ENCODE results near the gene RXRA. TPM values are rescaled to one million over a fixed set of nuclear protein-coding genes. Genes with fewer than 3 reads are reported as not detected.

Gene RXRA
- total and polyA plus RNA-seq, 2 donors (not counting 3 experiments of a cell fraction or from before 2014, with no cell fraction given), result 15.4 to 37.4 TPM

DNA sequence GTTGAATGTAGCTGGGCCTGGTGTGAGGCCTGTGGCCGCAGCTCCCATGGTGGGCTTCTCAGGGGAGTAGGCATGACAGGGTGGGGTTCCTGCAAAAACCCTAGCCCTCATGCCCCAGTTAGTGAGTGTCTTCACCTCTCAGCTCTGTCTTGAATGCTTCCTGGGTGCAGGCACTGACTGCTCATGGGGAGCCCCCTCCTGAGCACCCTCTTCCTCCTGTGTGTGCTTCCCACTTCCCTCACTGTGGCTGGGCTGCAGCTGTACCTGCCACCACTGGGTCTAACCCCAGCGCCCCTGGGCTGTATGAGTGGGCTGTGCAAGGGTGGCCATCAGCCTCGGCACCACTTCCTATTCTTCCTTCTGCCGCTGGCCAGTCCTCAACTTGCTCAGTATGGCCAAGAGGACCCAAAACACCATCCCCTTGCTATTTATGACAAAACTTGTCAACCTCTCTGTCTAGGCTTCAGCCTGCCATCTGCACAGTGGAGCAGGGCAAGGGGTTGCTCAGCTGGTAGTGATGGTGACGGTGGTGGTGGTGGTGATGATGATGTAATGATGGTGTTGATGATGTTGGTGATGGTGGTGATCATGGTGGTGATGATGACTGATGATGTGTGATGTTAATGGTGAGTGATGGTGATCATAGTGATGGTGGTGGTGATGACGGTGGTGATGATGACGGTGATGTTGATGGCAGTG lies 67.5 kb downstream of the RXRA start:
- Histone ChIP-seq H3K9me3 (replicated peaks; ENCODE audit: control insufficient read depth, insufficient read depth, low read length) (no peaks in the 10 kb centered on the region), H3K4me2 (ENCODE audit: insufficient read depth, low read length) (peak overlapping the region; percentile 13), H4K20me1 (replicated peaks; ENCODE audit: control insufficient read depth, extremely low read depth, insufficient read depth, low read length) (no peaks in the 10 kb centered on the region), H3K4me1 (ENCODE audit: control insufficient read depth, extremely low read depth, insufficient read depth, low read length) (peaks cover 58% of the 10 kb centered on the region), H3K27ac (ENCODE audit: insufficient read depth, low read depth, low read length) (peak overlapping the region; percentile 42), H3K9ac (replicated peaks; ENCODE audit: extremely low read depth, insufficient read depth, low read length) (no peak overlapping the region), H3K4me3 (replicated peaks in 1 of 3; ENCODE audit: insufficient read depth in 1 of 3, low read depth in 1 of 3, low read length in 3 of 3) (no peak overlapping the region), H2AFZ (ENCODE audit: low read depth, low read length) (no peak overlapping the region), H3K9me1 (replicated peaks; ENCODE audit: control insufficient read depth, extremely low read depth, insufficient read depth, low read length) (no peaks in the 10 kb centered on the region), H3K36me3 (ENCODE audit: control insufficient read depth in 2 of 2, extremely low read depth in 1 of 2, insufficient read depth in 2 of 2, low read length in 2 of 2) (no peaks in the 10 kb centered on the region), H3K79me2 (ENCODE audit: control insufficient read depth, insufficient read depth, low read length) (peaks cover 34% of the 10 kb centered on the region), H3K27me3 (ENCODE audit: control insufficient read depth in 2 of 2, insufficient read depth in 2 of 2, low read length in 2 of 2) (no peaks in the 10 kb centered on the region)
- dilution Hi-C loops (cut with MboI; ENCODE audit: extremely low pct_ligation_motif_present, low sequenced_read_pairs), result no loop called here
- BruUV-seq (replicated peaks), result no TSS peak
- TF ChIP-seq JUN (IDR thresholded peaks at IDR 0.05; ENCODE audit: borderline replicate concordance, insufficient read depth, insufficient read length, low read depth) (no peak), POLR2AphosphoS5 (IDR thresholded peaks at IDR 0.05; ENCODE audit: insufficient read depth, low read depth, low read length) (no peak), GATA2 (IDR thresholded peaks at IDR 0.05; ENCODE audit: insufficient read depth, insufficient read length, low read depth, low read length) (no peak), EZH2 (IDR thresholded peaks at IDR 0.05; ENCODE audit: borderline replicate concordance, low read depth, low read length, severe bottlenecking) (no peak), MYC (IDR thresholded peaks at IDR 0.05; ENCODE audit: low read depth, low read length) (no peak), POLR2A (IDR thresholded peaks at IDR 0.05; ENCODE audit: low read depth, low read length) (no peak), FOS (IDR thresholded peaks at IDR 0.05; ENCODE audit: borderline replicate concordance, insufficient read depth, low read length) (no peak)
- TF ChIP-seq, protein P1, sequence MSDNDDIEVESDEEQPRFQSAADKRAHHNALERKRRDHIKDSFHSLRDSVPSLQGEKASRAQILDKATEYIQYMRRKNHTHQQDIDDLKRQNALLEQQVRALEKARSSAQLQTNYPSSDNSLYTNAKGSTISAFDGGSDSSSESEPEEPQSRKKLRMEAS (IDR thresholded peaks at IDR 0.05; ENCODE audit: insufficient read depth, insufficient read length), result no peak
- TF ChIP-seq, protein P2, sequence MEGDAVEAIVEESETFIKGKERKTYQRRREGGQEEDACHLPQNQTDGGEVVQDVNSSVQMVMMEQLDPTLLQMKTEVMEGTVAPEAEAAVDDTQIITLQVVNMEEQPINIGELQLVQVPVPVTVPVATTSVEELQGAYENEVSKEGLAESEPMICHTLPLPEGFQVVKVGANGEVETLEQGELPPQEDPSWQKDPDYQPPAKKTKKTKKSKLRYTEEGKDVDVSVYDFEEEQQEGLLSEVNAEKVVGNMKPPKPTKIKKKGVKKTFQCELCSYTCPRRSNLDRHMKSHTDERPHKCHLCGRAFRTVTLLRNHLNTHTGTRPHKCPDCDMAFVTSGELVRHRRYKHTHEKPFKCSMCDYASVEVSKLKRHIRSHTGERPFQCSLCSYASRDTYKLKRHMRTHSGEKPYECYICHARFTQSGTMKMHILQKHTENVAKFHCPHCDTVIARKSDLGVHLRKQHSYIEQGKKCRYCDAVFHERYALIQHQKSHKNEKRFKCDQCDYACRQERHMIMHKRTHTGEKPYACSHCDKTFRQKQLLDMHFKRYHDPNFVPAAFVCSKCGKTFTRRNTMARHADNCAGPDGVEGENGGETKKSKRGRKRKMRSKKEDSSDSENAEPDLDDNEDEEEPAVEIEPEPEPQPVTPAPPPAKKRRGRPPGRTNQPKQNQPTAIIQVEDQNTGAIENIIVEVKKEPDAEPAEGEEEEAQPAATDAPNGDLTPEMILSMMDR (IDR thresholded peaks at IDR 0.05; ENCODE audit: extremely low read depth in 1 of 2, insufficient read depth in 1 of 2, low read depth in 1 of 2, low read length in 2 of 2), result no peak
- CTCF ChIA-PET, result interaction anchor here (1.0 to 1.3 kb wide), 2 partner anchors 15 to 50 kb away, joined by 3 to 5 read pairs; no protein-coding TSS in a partner anchor
- POLR2A ChIA-PET, result interaction anchor here (0.8 to 1.1 kb wide), 2 partner anchors 11 to 53 kb away, joined by 4 read pairs; no protein-coding TSS in a partner anchor
- intact Hi-C loops (cut with micrococcal nuclease), result loop anchor here (1.0 kb wide), 1 partner anchor 17 kb away; no protein-coding TSS in a partner anchor
- no peak for DNase-seq (ENCODE audit: low read depth, low spot score)
- FAIRE-seq, result no peak

Measured in endothelial cell of umbilical vein (primary cell).